HG03575 (cell line): ENCODE measurements around the gene RNF150.
"Not testable (repeated sequence)": the region's sequence is repeated elsewhere in the genome, so short reads cannot be mapped to it uniquely, and the experiment has no call there.

Experiments used
- ATAC-seq: cut with Tn5 transposase; IDR thresholded peaks from one replicate; pipeline ENCODE4 v1.9.1; 2021; ENCODE audit not compliant: unreplicated experiment, insufficient number of reproducible peaks, low FRiP score; ENCODE audit errors: extremely low read depth

RNF150 gene

DNA sequence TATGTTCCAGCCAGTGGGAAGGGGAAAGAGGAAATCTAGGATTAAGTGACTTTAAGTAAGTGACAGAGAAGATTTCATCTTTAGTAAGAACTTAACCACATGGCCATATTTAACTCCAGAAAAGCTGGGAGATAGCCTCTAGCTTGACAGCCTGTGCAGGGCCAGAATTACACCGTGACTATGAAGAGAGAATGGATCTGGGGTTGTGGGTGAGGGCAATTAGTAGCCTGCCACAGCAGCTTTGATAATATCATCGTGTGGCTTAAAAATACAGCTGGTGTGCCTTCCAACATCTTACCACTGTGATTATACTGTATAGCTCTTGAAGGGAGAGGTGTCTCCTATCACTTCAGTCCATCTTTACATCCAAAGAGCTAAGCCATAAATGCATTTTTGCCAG, 319.5 kb downstream of the RNF150 start:
- no peak for ATAC-seq

DNA sequence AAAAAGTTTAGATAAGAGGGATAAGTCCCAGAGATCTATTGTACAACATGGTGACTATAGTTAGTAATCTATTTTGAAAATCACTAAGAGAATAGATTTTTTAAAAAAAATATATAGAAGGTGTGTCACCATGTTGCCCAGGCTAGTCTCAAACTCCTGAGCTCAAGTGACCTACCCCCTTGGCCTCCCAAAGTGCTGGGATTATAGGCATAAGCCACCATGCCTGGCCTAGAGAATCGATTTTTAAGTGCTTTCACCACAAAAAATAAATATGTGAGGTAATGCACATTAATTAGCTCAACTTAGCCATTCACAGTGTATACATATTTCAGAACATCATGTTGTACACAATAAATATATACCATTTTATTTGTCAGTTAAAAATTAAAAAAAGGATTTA, 320.4 kb downstream of the RNF150 start:
- no peak for ATAC-seq

DNA sequence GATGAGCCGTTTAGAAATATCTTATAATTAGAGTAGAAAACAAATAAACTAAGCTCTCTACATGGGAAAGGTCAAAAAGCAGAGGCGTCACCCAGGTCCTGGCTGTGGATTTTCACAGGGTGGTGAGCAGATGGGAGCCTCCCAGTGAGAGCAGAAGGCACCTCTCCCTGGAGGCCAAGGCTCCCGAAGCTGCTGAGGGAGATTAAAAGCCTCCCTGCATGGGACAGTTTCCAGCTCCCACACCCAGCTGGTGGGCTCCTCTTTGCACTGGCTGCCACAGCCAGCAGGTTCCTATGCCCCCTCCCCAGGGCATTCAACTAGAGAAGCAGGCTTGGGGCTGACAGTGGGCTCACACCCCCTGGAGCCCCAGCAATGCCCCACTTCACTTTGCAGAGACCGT, 321.8 kb downstream of the RNF150 start:
- no peak for ATAC-seq

DNA sequence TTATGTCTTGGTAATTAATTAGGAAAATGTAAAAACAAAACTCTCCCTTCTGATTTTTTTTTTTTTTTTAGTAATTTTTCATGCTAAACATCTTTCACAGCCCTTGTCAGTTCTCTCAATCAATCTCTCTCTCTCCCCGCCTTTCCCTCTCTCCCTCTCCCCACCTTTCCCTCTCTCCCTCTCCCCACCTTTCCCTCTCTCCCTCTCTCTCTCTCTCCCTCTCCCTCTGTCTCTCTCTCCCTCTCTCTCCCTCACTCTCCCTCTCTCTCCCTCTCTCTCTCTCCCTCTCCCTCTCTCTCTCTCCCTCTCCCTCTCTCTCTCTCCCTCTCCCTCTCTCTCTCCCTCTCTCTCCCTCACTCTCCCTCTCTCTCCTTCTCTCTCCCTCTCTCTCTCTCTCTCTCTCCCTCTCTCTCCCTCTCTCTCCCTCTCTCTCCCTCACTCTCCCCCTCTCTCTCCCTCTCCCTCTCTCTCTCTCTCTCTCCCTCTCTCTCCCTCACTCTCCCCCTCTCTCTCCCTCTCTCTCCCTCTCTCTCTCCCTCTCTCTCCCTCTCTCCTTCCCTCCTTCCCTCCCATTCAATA, 322.6 kb downstream of the RNF150 start:
- ATAC-seq, result not testable (repeated sequence)
